ENCODE results near the gene GALNT10. TPM values are rescaled to one million over a fixed set of nuclear protein-coding genes. Genes with fewer than 3 reads are reported as not detected.

The GALNT10 gene
- total and polyA plus RNA-seq, 2 experiments from 2014 or later = 3.2 to 12.9 TPM

- Histone ChIP-seq H3K27me3 (ENCODE audit: insufficient read depth) (no peaks in the 10 kb centered on the region), H3K4me3 (no peak overlapping the region), H2AFZ (no peak overlapping the region), H3K4me1 (ENCODE audit: insufficient read depth) (peaks cover 12% of the 10 kb centered on the region), H3F3A (replicated peaks; ENCODE audit: low read depth) (no peaks in the 10 kb centered on the region), H3K4me2 (no peak overlapping the region), H3K9me2 (ENCODE audit: insufficient read depth) (no peaks in the 10 kb centered on the region), H4K20me1 (replicated peaks; ENCODE audit: insufficient read depth) (no peaks in the 10 kb centered on the region), H3K36me3 (ENCODE audit: insufficient read depth) (no peaks in the 10 kb centered on the region), H3K27ac (ENCODE audit: low read depth) (no peak overlapping the region), H3K79me2 (replicated peaks; ENCODE audit: insufficient read depth) (no peaks in the 10 kb centered on the region)
- ATAC-seq = peak; percentile 27; the same call in 1 of the 3 replicates
- Mint-ChIP-seq H3K4me3 (no peak overlapping the region), H3K36me3 (ENCODE audit: low read depth) (no peaks in the 10 kb centered on the region), H3K9me3 (no peaks in the 10 kb centered on the region), H3K4me1 (peaks cover 9% of the 10 kb centered on the region; the same call in 2 of the 3 replicates), H3K27ac (peak overlapping the region; percentile 9; the same call in 1 of the 2 replicates), H3K27me3 (ENCODE audit: insufficient read depth, low read depth, poor library complexity) (peaks cover 4% of the 10 kb centered on the region)
- TF ChIP-seq EZH2 (IDR thresholded peaks at IDR 0.05; ENCODE audit: low read depth, unreplicated experiment) = no peak
- TF ChIP-seq CREB1 (CRISPR knock-in tag; IDR thresholded peaks at IDR 0.05; ENCODE audit: low read depth) = no peak
- DNase-seq (ENCODE audit: low spot score) = no peak
Observed at GRCh38 chr5:154253807-154254206, 63.3 kb downstream of the GALNT10 start.

- DNase-seq (ENCODE audit: low spot score) (no peak), ATAC-seq (no peak)
- Histone ChIP-seq H3K79me2 (replicated peaks; ENCODE audit: insufficient read depth) (no peaks in the 10 kb centered on the region), H4K20me1 (replicated peaks; ENCODE audit: insufficient read depth) (no peaks in the 10 kb centered on the region), H2AFZ (no peak overlapping the region), H3K4me2 (no peak overlapping the region), H3K4me1 (ENCODE audit: insufficient read depth) (peaks cover 23% of the 10 kb centered on the region), H3K4me3 (no peak overlapping the region), H3K36me3 (ENCODE audit: insufficient read depth) (no peaks in the 10 kb centered on the region), H3K27ac (ENCODE audit: low read depth) (no peak overlapping the region), H3K27me3 (ENCODE audit: insufficient read depth) (no peaks in the 10 kb centered on the region), H3K9me2 (ENCODE audit: insufficient read depth) (no peaks in the 10 kb centered on the region), H3F3A (replicated peaks; ENCODE audit: low read depth) (no peaks in the 10 kb centered on the region)
- Mint-ChIP-seq H3K4me3 (no peak overlapping the region), H3K4me1 (peaks cover 19% of the 10 kb centered on the region), H3K27ac (no peak overlapping the region), H3K27me3 (ENCODE audit: insufficient read depth, low read depth, poor library complexity) (peaks cover 4% of the 10 kb centered on the region), H3K36me3 (ENCODE audit: low read depth) (no peaks in the 10 kb centered on the region), H3K9me3 (no peaks in the 10 kb centered on the region)
- TF ChIP-seq NANOG (IDR thresholded peaks at IDR 0.05; ENCODE audit: borderline replicate concordance) = no peak
- no peak for TF ChIP-seq REST (IDR thresholded peaks at IDR 0.05; ENCODE audit: unreplicated experiment)
- no peak for TF ChIP-seq EZH2 (IDR thresholded peaks at IDR 0.05; ENCODE audit: low read depth, unreplicated experiment)
- no peak for TF ChIP-seq CREB1 (CRISPR knock-in tag; IDR thresholded peaks at IDR 0.05; ENCODE audit: low read depth)
- TF ChIP-seq EZH2phosphoT487 (IDR thresholded peaks at IDR 0.05; ENCODE audit: unreplicated experiment) = no peak
- TF ChIP-seq ZNF331 (CRISPR knock-in tag; IDR thresholded peaks at IDR 0.05; ENCODE audit: low read depth) = no peak
- no peak for TF ChIP-seq ETS1 (IDR thresholded peaks at IDR 0.05)
- TF ChIP-seq ZNF114 (CRISPR knock-in tag; IDR thresholded peaks at IDR 0.05) = no peak
- TF ChIP-seq ZNF462 (CRISPR knock-in tag; IDR thresholded peaks at IDR 0.05) = no peak
- no peak for TF ChIP-seq JUNB (IDR thresholded peaks at IDR 0.05; ENCODE audit: unreplicated experiment)
- no peak for TF ChIP-seq POLR2AphosphoS5 (IDR thresholded peaks at IDR 0.05; ENCODE audit: low read depth)
Observed at GRCh38 chr5:154254896-154255295, 64.4 kb downstream of the GALNT10 start.

Data from GM23338 (cell line).